Putamen (tissue), 1 donor: ENCODE results near the gene MCUB.

Source experiments
- DNase-seq: peaks from one replicate; pipeline ENCODE4 v3.0.0-alpha.2; 2016; ENCODE audit warnings: low spot score

MCUB gene

DNA sequence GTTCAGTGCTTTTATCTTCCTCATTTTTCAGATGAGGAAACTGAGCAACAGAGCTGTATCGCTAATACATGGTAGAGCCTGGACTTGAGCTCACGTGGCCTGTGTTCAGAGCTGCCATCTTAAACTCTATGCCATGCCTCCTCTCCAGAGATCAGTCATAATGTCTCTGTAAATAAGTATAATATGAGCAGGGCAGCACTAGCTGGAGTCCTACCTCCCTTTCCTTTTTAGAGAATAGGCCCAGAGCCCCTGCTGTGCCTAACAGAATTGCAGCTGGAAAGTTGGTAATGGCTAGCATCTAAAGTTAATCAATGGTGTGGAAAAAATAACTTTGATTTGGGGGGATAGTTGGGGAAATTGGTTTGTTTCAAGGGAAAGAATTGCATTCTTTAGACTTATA is 122.8 kb downstream of the MCUB start:
- no peak for DNase-seq

DNA sequence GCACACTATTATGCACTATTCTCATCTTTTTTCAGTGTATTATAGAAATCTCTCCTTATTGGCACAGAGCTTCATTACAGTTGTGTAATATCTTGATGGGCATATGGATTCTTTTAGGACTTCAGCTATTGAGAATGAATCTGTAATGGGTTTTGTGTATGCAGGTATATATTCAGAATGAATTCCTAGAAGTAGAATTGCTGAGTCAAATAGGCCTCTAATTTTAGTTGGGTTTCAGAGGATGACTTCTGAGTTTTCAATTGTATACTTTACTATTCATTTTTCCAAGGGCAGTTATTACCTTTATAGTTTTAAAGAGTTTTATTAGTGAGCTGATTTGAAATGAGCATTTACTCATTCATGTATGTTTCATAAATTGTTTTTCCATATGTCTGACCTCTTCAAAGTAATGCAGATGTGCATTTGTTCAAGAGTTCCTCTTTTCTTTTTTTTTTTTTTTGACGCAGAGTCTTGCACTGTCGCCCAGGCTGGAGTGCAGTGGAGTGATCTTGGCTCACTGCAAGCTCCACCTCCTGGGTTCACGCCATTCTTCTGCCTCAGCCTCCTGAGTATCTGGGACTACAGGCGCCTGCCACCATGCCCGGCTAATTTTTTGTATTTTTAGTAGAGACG is 123.7 kb downstream of the MCUB start:
- no peak for DNase-seq

DNA sequence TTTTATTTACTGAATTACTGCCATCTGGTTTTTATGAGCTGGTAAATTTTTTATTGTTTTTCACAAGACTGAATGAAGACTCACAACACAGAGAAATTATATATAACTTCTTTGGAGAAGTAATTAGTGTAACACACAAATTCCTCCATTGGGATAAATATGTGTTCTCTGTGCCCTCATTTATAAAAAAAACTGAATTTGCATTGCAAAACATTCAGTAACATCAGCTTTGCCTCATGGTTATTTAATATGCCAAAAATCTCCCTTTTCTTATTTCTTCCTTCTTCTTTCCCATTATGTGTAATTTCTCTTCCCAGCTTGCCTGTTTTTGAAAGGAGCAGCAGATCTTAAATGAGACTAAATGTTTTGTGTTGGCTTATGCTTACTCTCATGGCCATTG is 124.7 kb downstream of the MCUB start:
- no peak for DNase-seq

DNA sequence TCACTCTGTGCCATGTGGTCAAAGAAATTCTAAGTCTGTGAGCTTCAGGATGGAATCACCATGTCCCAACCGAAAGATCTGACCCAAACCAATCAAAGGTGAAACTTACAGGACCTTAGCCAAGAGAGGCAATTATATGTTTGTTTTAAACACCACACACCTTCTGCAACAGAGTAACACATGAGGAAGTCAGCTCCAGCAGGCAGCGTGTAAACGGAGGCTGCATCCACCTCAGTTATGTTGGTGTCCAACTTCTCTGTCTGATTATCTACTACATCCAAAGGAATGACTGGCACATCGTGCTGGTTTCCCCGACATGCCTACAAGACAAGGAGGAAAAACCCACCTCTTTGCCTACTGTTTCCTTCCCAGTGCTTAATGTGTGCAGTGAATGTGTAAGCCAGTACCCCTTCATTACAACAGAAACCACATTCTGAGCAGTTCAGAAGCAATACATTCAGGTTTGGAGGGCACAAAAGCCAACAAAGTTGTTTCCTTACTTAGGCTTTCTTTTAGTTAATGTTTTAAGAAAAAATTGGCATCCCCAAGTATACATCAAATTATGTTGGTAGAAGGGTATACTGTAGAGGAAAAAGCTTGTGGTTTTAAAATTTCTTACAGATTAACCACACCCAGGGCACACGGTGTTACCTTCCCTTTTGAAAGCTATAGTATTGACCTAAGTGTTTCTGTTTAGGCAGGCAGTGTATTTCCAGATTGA is 130.8 kb downstream of the MCUB start:
- DNase-seq: no peak

DNA sequence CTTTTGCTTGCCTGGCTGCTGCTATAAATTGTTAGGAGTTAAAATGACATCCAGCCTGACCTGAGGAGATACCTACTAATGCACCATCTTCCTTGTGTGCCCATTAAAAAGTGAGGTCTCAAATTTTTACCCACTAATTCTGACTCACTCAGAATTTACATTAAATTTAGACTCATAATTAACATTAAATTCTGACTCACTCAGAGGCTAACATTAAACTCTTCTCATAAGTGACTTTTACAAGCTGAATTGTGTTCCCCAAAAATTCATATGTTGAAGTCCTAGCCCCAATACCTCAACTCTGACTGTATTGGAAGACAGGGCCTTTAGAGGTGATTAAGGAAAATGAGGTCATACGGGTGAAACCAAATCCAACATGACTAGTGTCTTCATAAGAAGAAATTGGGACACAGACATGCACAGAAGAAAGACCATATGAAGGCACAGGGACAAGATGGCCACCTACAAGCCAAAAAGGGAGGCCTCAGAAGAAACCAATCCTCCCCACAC is 131.4 kb downstream of the MCUB start:
- no peak for DNase-seq

DNA sequence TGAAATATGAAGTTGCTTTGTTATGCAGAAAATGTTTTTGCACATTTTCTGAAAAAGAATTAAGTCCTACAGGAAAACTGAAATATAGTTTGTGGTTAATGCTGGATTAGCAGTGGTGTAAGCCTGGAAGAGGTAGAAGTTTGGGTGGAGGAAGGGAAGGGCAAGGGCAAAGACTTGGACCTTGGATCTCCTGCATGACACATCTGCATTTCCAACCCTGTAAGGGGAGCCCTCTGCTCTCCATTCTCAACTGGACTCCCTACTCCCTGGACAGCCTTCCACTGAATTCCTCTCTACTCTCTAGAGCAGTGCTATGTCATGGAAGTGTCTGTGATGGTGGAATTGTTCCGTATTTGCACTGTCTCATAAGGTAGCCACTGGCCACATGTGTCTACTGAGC is 138.6 kb downstream of the MCUB start:
- DNase-seq: no peak

DNA sequence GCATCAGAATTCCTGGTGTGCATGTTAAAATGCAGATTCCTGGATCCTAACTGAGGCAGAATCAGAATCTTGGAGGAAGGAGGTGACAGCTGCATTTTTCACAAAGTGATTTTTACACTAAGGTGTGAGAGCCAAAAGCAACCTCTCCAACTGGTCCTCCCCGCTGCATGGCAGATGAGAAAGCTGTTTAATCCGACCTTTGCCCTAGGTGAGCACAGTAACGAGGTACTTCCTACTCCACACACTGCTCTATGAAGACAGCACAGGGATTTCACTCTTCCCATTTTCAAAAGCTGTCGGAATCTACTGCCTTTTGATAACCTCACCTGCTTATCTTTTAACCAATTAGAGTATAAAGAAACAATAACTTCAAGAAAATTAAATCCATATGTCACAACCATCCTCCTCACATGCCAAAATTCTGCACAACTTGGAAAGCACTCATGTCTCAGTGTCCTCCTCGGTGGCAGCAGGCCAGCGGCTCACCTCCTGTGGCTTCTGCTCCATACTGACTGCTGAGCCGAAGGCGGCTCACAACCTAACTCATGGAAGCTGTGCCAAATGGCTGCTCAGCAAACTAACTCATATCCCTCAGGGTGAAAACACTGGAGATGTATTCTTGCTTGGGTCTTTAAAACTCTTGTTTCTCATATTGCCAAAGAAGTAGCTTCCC is 139.6 kb downstream of the MCUB start:
- DNase-seq: no peak

DNA sequence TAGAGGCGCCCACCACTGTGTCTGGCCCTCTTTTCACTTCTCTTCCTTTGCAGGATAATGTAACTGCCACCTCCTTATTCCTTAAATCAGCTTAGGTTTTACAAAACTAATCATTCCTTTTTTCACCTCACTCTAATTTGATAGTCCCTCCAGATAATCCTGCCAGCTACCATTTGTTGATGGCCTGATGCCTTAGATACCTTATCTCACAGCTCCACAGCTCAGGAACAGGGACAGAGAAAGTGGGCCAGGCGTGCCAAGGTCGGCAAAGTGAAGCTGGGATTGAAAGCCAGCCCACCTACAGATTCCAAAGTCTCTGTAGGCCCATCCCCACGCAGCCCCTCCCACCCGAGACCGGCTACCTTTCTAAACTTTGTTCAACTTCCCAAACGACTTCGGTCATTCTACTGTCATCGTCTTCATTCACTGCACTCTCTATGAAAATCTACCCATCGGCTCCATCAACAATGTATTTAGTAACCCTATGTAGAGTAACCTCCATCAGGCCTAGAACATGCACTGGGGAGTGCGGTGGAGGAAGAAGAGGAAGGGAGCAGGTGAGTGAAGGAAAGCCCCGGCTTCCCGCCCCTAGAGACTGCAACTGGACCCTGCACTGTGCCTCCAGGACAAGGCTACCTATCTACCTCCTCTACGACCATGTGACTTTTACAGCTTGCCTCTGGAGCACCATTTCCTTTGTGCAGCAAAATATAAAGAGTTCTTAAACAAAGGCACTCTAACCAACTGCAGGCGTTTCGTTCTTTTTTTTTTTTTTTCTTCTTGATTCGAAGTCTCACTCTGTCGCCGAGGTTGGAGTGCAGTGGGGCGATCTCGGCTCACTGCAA is 141.7 kb downstream of the MCUB start:
- DNase-seq: no peak

DNA sequence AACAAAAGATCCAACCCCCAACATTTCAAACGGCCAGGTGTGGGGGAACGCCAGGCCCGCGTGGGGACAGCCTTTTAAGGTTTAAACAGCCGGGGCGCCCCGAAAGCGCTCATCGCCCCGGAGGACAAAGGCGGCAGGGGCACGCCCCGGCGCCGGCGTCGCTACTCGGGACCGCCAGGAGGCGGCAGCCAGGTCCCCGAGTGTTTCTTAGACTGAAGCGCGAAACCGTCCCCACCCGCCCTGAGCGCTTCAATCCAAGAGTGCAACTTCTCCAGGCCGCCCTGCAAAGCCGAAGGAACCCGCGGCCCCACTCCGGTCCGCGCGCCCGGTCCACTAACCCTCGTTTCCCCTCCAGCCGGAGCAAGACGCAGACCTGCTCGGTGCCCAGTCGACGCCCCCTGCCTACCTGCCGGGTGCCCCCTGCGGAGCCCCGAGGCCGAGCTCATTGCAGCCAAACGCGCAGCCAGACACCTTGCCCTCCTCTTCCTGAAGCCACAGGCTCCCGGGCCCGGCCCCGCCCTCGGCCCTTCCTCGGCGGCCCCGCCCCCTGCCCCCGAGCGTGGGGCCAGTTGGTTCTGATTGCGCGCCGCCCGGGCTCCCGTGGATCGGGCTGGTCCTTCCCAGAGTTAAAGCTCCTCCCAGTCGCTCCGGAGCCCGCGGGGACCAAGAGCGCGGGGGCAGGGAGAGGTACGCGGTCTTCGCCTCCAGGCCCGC is 143.1 kb downstream of the MCUB start, which contains the start of gene CASP6:
Gene CASP6, minus strand, starts transcription at position 496 of the 714 bp plus-strand sequence. Its CDS starts 50 bp downstream, at position 446.
- DNase-seq: peak; percentile 58

DNA sequence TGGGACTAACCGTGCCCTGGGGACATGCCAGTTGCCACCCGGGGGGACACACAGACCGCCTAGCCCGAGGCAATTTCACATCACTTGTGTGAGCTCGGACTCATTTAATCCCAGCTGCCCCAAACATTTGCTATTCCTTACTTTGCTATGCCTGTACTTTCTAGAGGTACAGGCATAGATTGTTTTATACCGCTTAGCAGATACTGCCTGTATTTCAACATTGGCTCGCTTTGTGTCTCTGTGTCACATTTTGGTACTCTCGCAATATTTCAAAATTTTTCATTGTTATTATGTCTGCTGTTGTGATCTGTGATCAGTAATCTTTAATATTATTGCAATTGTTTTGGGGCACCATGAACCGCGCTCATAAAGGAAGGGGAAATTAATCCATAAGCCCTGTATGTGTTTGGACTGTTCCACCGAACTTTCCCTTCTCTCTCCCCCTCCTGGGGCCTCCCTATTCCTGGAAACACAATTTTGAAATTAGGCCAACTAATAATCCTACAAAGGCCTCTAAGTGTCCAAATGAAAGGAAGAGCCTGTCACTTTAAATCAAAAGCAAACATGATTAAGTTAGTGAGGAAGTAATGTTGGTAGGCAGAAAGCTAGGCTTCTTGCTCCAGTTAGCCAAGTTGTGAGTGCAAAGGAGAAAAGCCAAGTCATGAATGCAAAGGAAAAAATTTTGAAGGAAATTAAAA is 143.8 kb downstream of the MCUB start:
- no peak for DNase-seq

DNA sequence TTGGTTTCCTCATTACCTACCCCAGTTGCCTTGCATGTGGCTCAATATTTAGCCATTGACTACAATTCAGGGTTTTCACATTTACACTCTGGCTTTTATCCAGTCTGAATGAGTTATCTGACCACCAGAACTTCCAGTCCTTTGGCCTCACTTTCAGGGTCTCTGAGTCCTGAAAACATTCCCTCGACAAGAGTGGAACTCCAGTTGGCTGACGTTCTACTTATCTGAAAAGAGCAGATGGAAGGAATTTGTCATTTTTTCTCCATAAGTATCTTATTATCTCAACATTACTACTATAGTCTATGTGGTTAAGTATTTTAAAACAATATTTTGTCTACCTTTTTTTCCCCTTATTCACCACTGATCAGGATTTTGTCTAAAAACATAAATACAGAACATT is 148.4 kb downstream of the MCUB start:
- no peak for DNase-seq

DNA sequence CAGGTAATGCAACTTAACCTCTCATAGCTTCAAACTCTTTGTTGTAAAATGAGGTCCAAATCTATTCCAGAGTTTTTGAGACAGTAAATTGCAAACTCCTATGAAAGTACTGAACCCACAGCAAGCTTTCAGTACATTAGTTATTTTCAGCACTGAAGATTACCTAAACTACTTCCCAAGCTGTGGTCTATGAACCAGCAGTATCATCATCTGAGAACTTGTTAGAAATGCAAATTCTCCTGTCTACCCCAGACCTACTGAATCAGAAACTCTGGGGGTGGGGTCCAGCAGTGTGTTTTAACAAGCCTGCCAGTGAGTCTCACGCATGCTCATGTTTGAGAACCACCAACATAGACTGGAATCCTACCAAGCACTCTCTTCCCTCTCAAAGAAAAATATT is 148.9 kb downstream of the MCUB start:
- DNase-seq: no peak

DNA sequence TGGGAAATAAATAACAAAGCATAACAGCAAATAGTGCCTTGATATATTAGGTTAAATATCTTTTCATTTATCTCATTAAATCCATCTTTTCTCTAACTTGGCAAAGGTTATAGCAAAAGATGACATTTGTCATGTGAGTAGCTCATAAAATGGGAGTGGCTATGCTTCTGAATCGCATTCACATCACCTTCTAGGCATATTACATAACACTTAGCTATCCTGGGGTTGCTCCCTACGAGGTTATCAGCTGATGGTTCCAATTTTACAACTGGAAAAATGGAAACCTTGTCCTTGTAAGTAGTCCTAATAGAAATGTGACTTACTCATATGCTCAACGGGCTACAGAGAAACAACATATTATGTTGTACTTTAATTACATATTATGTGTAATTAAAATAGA is 153.5 kb downstream of the MCUB start:
- no peak for DNase-seq

DNA sequence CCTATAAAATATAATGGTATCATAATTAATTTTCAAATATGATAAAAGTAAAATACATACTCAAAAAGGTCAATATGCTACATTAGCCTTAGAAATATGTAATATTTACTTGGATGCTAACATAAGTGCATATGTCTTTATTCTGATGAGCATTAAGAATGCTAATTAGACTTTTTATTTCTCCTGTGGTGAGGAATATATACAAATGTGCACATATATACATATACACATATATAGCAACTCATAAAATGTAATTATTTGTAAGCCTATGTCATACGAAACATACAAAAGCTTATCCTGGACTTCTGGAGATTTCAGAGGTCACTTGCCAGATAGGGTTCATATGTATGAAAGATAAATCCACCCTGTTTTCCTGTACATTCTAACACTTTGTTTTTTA is 158.7 kb downstream of the MCUB start:
- no peak for DNase-seq

DNA sequence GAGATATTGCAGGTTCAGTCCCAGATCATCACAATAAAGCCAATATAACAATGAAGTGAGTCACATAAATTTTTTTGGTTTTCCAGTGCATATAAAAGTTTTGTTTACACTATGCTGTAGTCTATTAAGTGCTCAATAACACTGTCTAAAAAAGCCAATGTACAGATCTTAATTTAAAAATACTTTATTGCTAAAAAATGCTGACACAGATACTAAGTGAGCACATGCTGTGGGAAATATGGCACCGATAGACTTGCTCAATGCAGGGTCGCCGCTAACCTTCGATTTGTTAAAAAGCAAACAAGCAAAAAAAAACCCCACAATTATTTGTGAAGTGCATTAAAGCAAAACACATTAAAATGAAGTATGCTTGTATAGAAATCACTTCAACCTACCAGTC is 159.6 kb downstream of the MCUB start:
- no peak for DNase-seq

DNA sequence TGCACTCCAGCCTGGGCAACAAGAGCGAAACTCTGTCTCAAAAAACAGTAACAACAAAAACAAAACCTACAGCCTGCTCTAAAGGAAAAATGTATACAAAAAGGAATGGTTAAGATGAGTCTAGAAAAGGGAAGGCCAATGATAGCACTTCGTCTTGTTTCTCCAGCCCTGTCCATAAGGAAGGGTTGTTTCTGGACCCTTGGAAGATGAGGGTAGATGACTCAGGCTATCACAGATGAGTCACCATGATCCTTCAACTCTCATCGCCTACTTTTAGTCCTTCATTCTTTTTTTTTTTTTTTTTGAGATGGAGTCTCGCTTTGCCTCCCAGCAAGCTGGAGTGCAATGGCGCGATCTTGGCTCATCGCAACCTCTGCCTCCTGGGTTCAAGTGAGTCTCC is 161.0 kb downstream of the MCUB start:
- no peak for DNase-seq

DNA sequence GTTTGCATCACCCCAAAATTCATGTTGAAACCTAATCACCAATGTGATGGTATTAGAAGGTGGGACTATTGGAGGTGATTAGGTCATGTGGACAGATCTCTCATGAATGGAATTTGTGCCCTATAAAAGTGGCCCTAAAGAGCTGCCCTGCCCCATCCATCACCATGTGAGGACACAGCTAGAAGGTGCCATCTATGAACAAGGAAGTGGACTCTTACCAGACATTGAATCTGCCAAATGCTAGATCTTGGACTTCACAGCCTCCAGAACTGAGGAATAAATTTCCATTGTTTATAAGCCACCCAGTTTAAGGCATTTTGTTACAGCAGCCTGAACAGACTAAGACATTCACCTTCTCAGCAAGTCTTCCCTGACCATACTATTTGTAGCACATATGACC is 162.3 kb downstream of the MCUB start:
- DNase-seq: no peak

DNA sequence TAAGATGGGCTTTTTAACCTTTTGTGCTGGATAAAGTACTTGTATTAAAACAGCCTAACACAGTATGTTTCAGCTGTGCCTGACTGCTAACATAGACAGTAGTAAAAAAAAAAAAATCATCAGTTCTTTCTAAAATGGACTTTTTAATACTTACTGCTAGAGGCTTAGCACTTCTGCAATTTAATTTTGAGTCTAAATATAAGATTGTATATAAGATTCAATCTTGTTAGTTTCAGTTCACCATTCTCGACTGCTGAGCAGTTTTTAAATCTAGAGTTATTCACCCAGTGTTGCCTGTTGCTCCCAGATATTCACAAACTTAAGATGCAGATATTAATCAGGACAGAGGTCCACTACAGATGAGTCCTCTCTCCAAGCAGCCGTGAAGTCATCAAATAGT is 163.1 kb downstream of the MCUB start:
- no peak for DNase-seq

DNA sequence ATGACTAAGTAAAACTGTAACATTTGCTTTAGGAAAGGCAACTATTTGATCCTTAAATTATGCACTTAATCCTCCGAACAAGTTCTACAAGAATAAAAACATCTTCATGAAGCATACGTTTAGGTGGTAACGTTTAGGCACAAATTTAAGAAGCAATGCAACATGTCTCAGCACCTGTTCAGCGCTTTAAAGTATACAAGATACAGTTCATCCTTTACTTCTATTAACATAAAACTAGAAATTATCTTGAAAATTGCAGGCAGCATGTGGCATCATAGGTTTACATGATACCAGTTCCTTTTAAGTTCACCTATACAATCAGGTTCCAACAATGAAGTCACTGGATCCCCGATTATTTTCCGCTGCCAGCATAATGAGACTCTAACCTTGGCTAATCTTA is 168.3 kb downstream of the MCUB start:
- DNase-seq: no peak

DNA sequence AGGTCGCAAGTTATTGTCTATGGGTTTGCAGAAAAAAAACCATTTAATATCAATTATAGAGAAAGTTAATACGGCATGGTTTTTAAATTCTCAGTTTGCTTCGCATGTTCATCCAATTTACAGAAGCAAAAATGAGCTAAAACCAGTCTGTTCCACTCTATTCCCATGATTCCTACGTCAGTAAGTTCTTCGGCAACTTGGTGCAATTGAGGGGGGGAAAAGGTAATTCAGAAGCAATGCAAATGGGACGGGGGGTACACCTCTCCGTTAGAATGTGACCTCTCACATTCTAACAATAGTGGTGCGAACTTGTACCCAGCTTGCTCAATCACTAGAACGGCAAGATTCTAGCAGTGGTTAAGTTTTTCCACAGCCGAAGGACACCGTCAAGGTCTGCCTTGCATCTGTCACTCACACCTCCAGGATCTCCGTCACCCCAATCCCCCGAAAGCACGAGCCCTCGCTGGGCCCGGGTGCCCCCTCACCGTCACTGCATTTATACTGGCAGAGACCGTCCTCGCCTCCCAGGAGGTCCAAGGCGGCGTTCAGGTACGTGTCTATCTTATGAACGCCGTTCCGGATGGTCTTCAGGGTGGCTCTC is 169.2 kb downstream of the MCUB start:
- DNase-seq: peak; percentile 0
